Measurements from ENCODE around the gene DPYD.

The DPYD gene

GRCh38 chr1:97680470-97680869 is 240.4 kb downstream of the DPYD start:
- no peak overlapping the region for H3K27ac ChIP-seq (ENCODE audit: low read depth, low read length)
- H3K4me3 ChIP-seq (ENCODE audit: insufficient read depth, low read length, poor library complexity, severe bottlenecking): no peak overlapping the region
- no peak overlapping the region for H3K9ac ChIP-seq (ENCODE audit: low read length)
- no peak overlapping the region for H3K4me2 ChIP-seq (ENCODE audit: low read depth, low read length, poor library complexity, severe bottlenecking)
- H2AFZ ChIP-seq (ENCODE audit: low read depth, low read length, severe bottlenecking): no peak overlapping the region
- no peaks in the 10 kb centered on the region for H3K9me3 ChIP-seq (ENCODE audit: insufficient read depth, low read length)
- H3K79me2 ChIP-seq (ENCODE audit: insufficient read depth, low read length): no peaks in the 10 kb centered on the region
- H3K36me3 ChIP-seq (ENCODE audit: low read length): no peaks in the 10 kb centered on the region
- TF ChIP-seq CTCF (IDR thresholded peaks at IDR 0.05; ENCODE audit: insufficient read depth, low read length, poor library complexity, severe bottlenecking): no peak
- no peak for TF ChIP-seq EZH2phosphoT487 (conservative IDR thresholded peaks at IDR 0.05; ENCODE audit: low read length)
- no peaks in the 10 kb centered on the region for H3K9me2 ChIP-seq (replicated peaks; ENCODE audit: insufficient read depth, low read length)
- no peaks in the 10 kb centered on the region for H4K20me1 ChIP-seq (ENCODE audit: low read depth, low read length)
- H3F3A ChIP-seq (ENCODE audit: insufficient read depth): no peaks in the 10 kb centered on the region
- no peaks in the 10 kb centered on the region for H3K27me3 ChIP-seq (ENCODE audit: low read length)

GRCh38 chr1:97677702-97678101 is 243.1 kb downstream of the DPYD start:
- Histone ChIP-seq H2AFZ (ENCODE audit: low read depth, low read length, severe bottlenecking) (no peak overlapping the region), H3K9me3 (ENCODE audit: insufficient read depth, low read length) (no peaks in the 10 kb centered on the region), H3K27ac (ENCODE audit: low read depth, low read length) (no peak overlapping the region), H3K9me2 (replicated peaks; ENCODE audit: insufficient read depth, low read length) (no peaks in the 10 kb centered on the region), H3F3A (ENCODE audit: insufficient read depth) (no peaks in the 10 kb centered on the region), H3K4me2 (ENCODE audit: low read depth, low read length, poor library complexity, severe bottlenecking) (no peak overlapping the region), H4K20me1 (ENCODE audit: low read depth, low read length) (no peaks in the 10 kb centered on the region), H3K79me2 (ENCODE audit: insufficient read depth, low read length) (no peaks in the 10 kb centered on the region), H3K27me3 (ENCODE audit: low read length) (no peaks in the 10 kb centered on the region), H3K36me3 (ENCODE audit: low read length) (no peaks in the 10 kb centered on the region), H3K4me3 (ENCODE audit: insufficient read depth, low read length, poor library complexity, severe bottlenecking) (no peak overlapping the region), H3K9ac (ENCODE audit: low read length) (no peak overlapping the region)
- TF ChIP-seq CTCF (IDR thresholded peaks at IDR 0.05; ENCODE audit: insufficient read depth, low read length, poor library complexity, severe bottlenecking) (no peak), EZH2phosphoT487 (conservative IDR thresholded peaks at IDR 0.05; ENCODE audit: low read length) (no peak)

GRCh38 chr1:97674517-97674916 is 246.3 kb downstream of the DPYD start:
- Histone ChIP-seq H3K36me3 (ENCODE audit: low read length) (no peaks in the 10 kb centered on the region), H4K20me1 (ENCODE audit: low read depth, low read length) (no peaks in the 10 kb centered on the region), H3F3A (ENCODE audit: insufficient read depth) (no peaks in the 10 kb centered on the region), H3K79me2 (ENCODE audit: insufficient read depth, low read length) (no peaks in the 10 kb centered on the region), H3K9ac (ENCODE audit: low read length) (no peak overlapping the region), H3K9me3 (ENCODE audit: insufficient read depth, low read length) (no peaks in the 10 kb centered on the region), H3K27me3 (ENCODE audit: low read length) (no peaks in the 10 kb centered on the region), H2AFZ (ENCODE audit: low read depth, low read length, severe bottlenecking) (no peak overlapping the region), H3K4me3 (ENCODE audit: insufficient read depth, low read length, poor library complexity, severe bottlenecking) (no peak overlapping the region), H3K4me2 (ENCODE audit: low read depth, low read length, poor library complexity, severe bottlenecking) (no peak overlapping the region), H3K9me2 (replicated peaks; ENCODE audit: insufficient read depth, low read length) (no peaks in the 10 kb centered on the region), H3K27ac (ENCODE audit: low read depth, low read length) (no peak overlapping the region)
- no peak for TF ChIP-seq EZH2phosphoT487 (conservative IDR thresholded peaks at IDR 0.05; ENCODE audit: low read length)
- no peak for TF ChIP-seq CTCF (IDR thresholded peaks at IDR 0.05; ENCODE audit: insufficient read depth, low read length, poor library complexity, severe bottlenecking)

Measured in SU-DHL-6 (cell line).